Measurements from ENCODE around the gene PLEKHM3. TPM values are rescaled to one million over a fixed set of nuclear protein-coding genes. Genes with fewer than 3 reads are reported as not detected.

Gene PLEKHM3
- total and polyA plus RNA-seq, 2 of the 13 experiments (the other 11 are each of a cell fraction or from before 2014, with no cell fraction given), result 4.5 to 4.7 TPM

GRCh38 chr2:207772844-207773205 lies 252.5 kb downstream of the PLEKHM3 start:
- ATAC-seq (no peak), DNase-seq (ENCODE audit: low spot score) (no peak), FAIRE-seq (no peak)
- TF ChIP-seq FOXK2 (IDR thresholded peaks at IDR 0.05) (no peak), ZNF569 (CRISPR knock-in tag; IDR thresholded peaks at IDR 0.05; ENCODE audit: borderline replicate concordance) (no peak), PTBP1 (IDR thresholded peaks at IDR 0.05; ENCODE audit: low read depth, low read length, poor library complexity, severe bottlenecking) (no peak), MED8 (CRISPR knock-in tag; IDR thresholded peaks at IDR 0.05; ENCODE audit: insufficient replicate concordance) (no peak), HOXA5 (CRISPR knock-in tag; IDR thresholded peaks at IDR 0.05) (no peak), ZNF432 (CRISPR knock-in tag; IDR thresholded peaks at IDR 0.05; ENCODE audit: borderline replicate concordance) (no peak), PITX1 (CRISPR knock-in tag; IDR thresholded peaks at IDR 0.05) (no peak), RELA (CRISPR knock-in tag; IDR thresholded peaks at IDR 0.05) (no peak), JUNB (CRISPR knock-in tag; IDR thresholded peaks at IDR 0.05; ENCODE audit: borderline replicate concordance) (no peak), KAT7 (CRISPR knock-in tag; IDR thresholded peaks at IDR 0.05; ENCODE audit: borderline replicate concordance) (no peak), ZNF713 (CRISPR knock-in tag; IDR thresholded peaks at IDR 0.05) (no peak), ZNF737 (CRISPR knock-in tag; IDR thresholded peaks at IDR 0.05; ENCODE audit: borderline replicate concordance) (no peak), BRCA1 (CRISPR knock-in tag; IDR thresholded peaks at IDR 0.05) (no peak), NFKB2 (CRISPR knock-in tag; IDR thresholded peaks at IDR 0.05; ENCODE audit: borderline replicate concordance) (no peak)
- TF ChIP-seq, protein P1, sequence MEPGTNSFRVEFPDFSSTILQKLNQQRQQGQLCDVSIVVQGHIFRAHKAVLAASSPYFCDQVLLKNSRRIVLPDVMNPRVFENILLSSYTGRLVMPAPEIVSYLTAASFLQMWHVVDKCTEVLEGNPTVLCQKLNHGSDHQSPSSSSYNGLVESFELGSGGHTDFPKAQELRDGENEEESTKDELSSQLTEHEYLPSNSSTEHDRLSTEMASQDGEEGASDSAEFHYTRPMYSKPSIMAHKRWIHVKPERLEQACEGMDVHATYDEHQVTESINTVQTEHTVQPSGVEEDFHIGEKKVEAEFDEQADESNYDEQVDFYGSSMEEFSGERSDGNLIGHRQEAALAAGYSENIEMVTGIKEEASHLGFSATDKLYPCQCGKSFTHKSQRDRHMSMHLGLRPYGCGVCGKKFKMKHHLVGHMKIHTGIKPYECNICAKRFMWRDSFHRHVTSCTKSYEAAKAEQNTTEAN (CRISPR knock-in tag; conservative IDR thresholded peaks at IDR 0.05), result no peak
- Histone ChIP-seq H3K9ac (ENCODE audit: insufficient read depth, low read depth, low read length) (no peak overlapping the region), H3K27ac (ENCODE audit: extremely low read length, insufficient read depth, low read length) (no peak overlapping the region), H4K20me1 (ENCODE audit: insufficient read depth, low read length) (peaks cover 5% of the 10 kb centered on the region; the same call in 1 of the 2 replicates), H3K36me3 (replicated peaks in 1 of 2; ENCODE audit: control insufficient read depth in 1 of 2, insufficient read depth in 2 of 2, low read length in 2 of 2) (peaks cover 0 to 2% of the 10 kb centered on the region in 2 experiments; a peak in 1 of 5 replicates), H3K4me3 (replicated peaks in 1 of 3; ENCODE audit: insufficient read depth in 1 of 3, low read depth in 2 of 3, low read length in 3 of 3) (no peak overlapping the region), H3K27me3 (ENCODE audit: control insufficient read depth in 1 of 2, insufficient read depth in 2 of 2, low read length in 2 of 2) (no peaks in the 10 kb centered on the region; a peak in 1 of 5 replicates), H3K4me1 (ENCODE audit: insufficient read depth, low read length) (peaks cover 56% of the 10 kb centered on the region), H2AFZ (ENCODE audit: low read length) (no peak overlapping the region), H3K9me3 (ENCODE audit: low read length) (no peaks in the 10 kb centered on the region), H3K4me2 (ENCODE audit: low read depth, low read length) (no peak overlapping the region), H3K79me2 (ENCODE audit: insufficient read depth, low read length) (peaks cover 15% of the 10 kb centered on the region)
- BruUV-seq (replicated peaks), result no TSS peak
- ChIA-PET CTCF (ENCODE audit: low intra/inter-chr PET ratio, low total read pairs) (no interaction called here), POLR2A (interaction anchor here (1.4 to 1.5 kb wide), 2 partner anchors 53 to 73 kb away, joined by 3 read pairs; no protein-coding TSS in a partner anchor)
- intact Hi-C loops (cut with micrococcal nuclease; ENCODE audit: unreplicated experiment) (no loop called here), in situ Hi-C loops (cut with HindIII; ENCODE audit: extremely low pct_ligation_motif_present, low pct_unique_long_range_greater_than_20kb) (no loop called here)
- 95% methylated on average over 13 of the region's 13 CpGs for WGBS (ENCODE audit: low lambda C conversion rate)

Data from HepG2 (cell line).